GM23338 (cell line): Measurements from ENCODE around the gene TRPC5OS. TPM values are rescaled to one million over a fixed set of nuclear protein-coding genes. Genes with fewer than 3 reads are reported as not detected.

Source experiments
- ATAC-seq: fragments of 200-7000 bp; cut with Tn5 transposase; 3 replicates; pipeline ENCODE4 v1.9.1; 2020
- DNase-seq: peaks from one replicate; pipeline ENCODE4 v3.0.0-alpha.2; 2015; ENCODE audit warnings: low spot score
- H2AFZ ChIP-seq: fragments of 200-600 bp; sonication (generic); 2 replicates; pipeline ENCODE4 v1.8.0; 2016; ENCODE audit warnings: antibody characterized with exemption, mild to moderate bottlenecking, moderate library complexity
- H3F3A ChIP-seq: fragments of 200-600 bp; sonication (generic); replicated peaks from 2 replicates; pipeline ENCODE4 v1.8.0; 2017; ENCODE audit warnings: antibody characterized with exemption, mixed run types, low read depth
- H3K27ac ChIP-seq: fragments of 200-600 bp; sonication (generic); 2 replicates; pipeline ENCODE4 v1.6.1; 2016; ENCODE audit warnings: low read depth
- H3K27me3 ChIP-seq: fragments of 200-600 bp; sonication (generic); 2 replicates; pipeline ENCODE4 v1.8.0; 2016; ENCODE audit warnings: mild to moderate bottlenecking, mixed run types, moderate library complexity; ENCODE audit not compliant: insufficient read depth
- H3K36me3 ChIP-seq: fragments of 200-600 bp; sonication (generic); 2 replicates; pipeline ENCODE4 v1.8.0; 2016; ENCODE audit warnings: mild to moderate bottlenecking; ENCODE audit not compliant: insufficient read depth
- H3K4me1 ChIP-seq: fragments of 200-600 bp; sonication (generic); 2 replicates; pipeline ENCODE4 v1.8.0; 2016; ENCODE audit warnings: mild to moderate bottlenecking, moderate library complexity; ENCODE audit not compliant: insufficient read depth
- H3K4me2 ChIP-seq: fragments of 200-600 bp; sonication (generic); 2 replicates; pipeline ENCODE4 v1.7.1; 2017; ENCODE audit warnings: mixed run types
- H3K4me3 ChIP-seq: fragments of 200-600 bp; sonication (generic); 2 replicates; pipeline ENCODE4 v1.6.1; 2016; ENCODE audit warnings: mixed run types
- H3K79me2 ChIP-seq: fragments of 200-600 bp; sonication (generic); replicated peaks from 2 replicates; pipeline ENCODE4 v1.8.0; 2017; ENCODE audit warnings: mild to moderate bottlenecking; ENCODE audit not compliant: insufficient read depth
- H3K9me2 ChIP-seq: fragments of 200-600 bp; sonication (generic); 2 replicates; pipeline ENCODE4 v1.8.0; 2017; ENCODE audit not compliant: insufficient read depth
- H4K20me1 ChIP-seq: fragments of 200-600 bp; sonication (generic); replicated peaks from 2 replicates; pipeline ENCODE4 v1.8.0; 2017; ENCODE audit warnings: mild to moderate bottlenecking; ENCODE audit not compliant: insufficient read depth
- H3K27ac Mint-ChIP-seq: 2 replicates; pipeline ENCODE4 v1.8.0; 2020; ENCODE audit warnings: inconsistent platforms, mild to moderate bottlenecking, moderate library complexity, mixed read lengths
- H3K27me3 Mint-ChIP-seq: 3 replicates; pipeline ENCODE4 v1.8.0; 2022; ENCODE audit warnings: low read depth, mild to moderate bottlenecking, moderate library complexity, mixed read lengths, inconsistent platforms; ENCODE audit not compliant: insufficient read depth, poor library complexity
- H3K36me3 Mint-ChIP-seq: 3 replicates; pipeline ENCODE4 v1.8.0; 2021; ENCODE audit warnings: low read depth, mild to moderate bottlenecking, inconsistent platforms, moderate library complexity, mixed read lengths
- H3K4me1 Mint-ChIP-seq: 3 replicates; pipeline ENCODE4 v1.8.0; 2020; ENCODE audit warnings: mild to moderate bottlenecking, inconsistent platforms, mixed read lengths
- H3K4me3 Mint-ChIP-seq: 3 replicates; pipeline ENCODE4 v1.8.0; 2021; ENCODE audit warnings: moderate library complexity, mild to moderate bottlenecking, inconsistent platforms, mixed read lengths
- H3K9me3 Mint-ChIP-seq: 3 replicates; pipeline ENCODE4 v1.8.0; 2020; ENCODE audit warnings: moderate library complexity, mild to moderate bottlenecking, inconsistent platforms, mixed read lengths
- CREB1 ChIP-seq: fragments of 250-450 bp; sonication (Bioruptor Pico); IDR thresholded peaks from 2 replicates; pipeline ENCODE4 v1.5.0; 2020; ENCODE audit warnings: low read depth, mild to moderate bottlenecking, moderate library complexity
- CTCF ChIP-seq, 2 experiments: fragments of 200-600 bp in 1 of 2; sonication (generic) in 1 of 2; conservative IDR thresholded peaks; 2 replicates each; pipeline versions ENCODE4 v1.5.1 to v1.6.1; 2016 to 2017; ENCODE audit warnings: antibody characterized with exemption in 2 of 2, low read depth in 2 of 2, mild to moderate bottlenecking in 2 of 2, moderate library complexity in 1 of 2
- ETS1 ChIP-seq: IDR thresholded peaks from 2 replicates; pipeline ENCODE4 v1.6.1; 2016; ENCODE audit warnings: antibody characterized with exemption
- EZH2 ChIP-seq: fragments of 200-600 bp; sonication (generic); IDR thresholded peaks from one replicate; pipeline ENCODE4 v1.8.0; 2017; ENCODE audit warnings: antibody characterized with exemption, mild to moderate bottlenecking, low read depth; ENCODE audit not compliant: unreplicated experiment
- EZH2phosphoT487 ChIP-seq: fragments of 200-600 bp; sonication (generic); IDR thresholded peaks from one replicate; pipeline ENCODE4 v1.8.1; 2018; ENCODE audit warnings: antibody characterized with exemption; ENCODE audit not compliant: unreplicated experiment
- JUNB ChIP-seq: IDR thresholded peaks from one replicate; pipeline ENCODE4 v1.6.1; 2016; ENCODE audit warnings: antibody characterized with exemption; ENCODE audit not compliant: unreplicated experiment
- NANOG ChIP-seq: IDR thresholded peaks from 2 replicates; pipeline ENCODE4 v1.6.1; 2016; ENCODE audit warnings: antibody characterized with exemption, borderline replicate concordance
- POLR2AphosphoS5 ChIP-seq: IDR thresholded peaks from 2 replicates; pipeline ENCODE4 v1.6.1; 2016; ENCODE audit warnings: antibody characterized with exemption, low read depth
- REST ChIP-seq: IDR thresholded peaks from one replicate; pipeline ENCODE4 v1.6.1; 2018; ENCODE audit warnings: antibody characterized with exemption; ENCODE audit not compliant: unreplicated experiment
- STAT1 ChIP-seq: IDR thresholded peaks from one replicate; pipeline ENCODE4 v1.6.1; 2016; ENCODE audit warnings: antibody characterized with exemption; ENCODE audit not compliant: unreplicated experiment
- ZNF114 ChIP-seq: fragments of 250-450 bp; sonication (Bioruptor Pico); IDR thresholded peaks from 2 replicates; pipeline ENCODE4 v1.5.0; 2020; ENCODE audit warnings: mild to moderate bottlenecking, moderate library complexity
- ZNF331 ChIP-seq: fragments of 250-450 bp; sonication (Bioruptor Pico); IDR thresholded peaks from 2 replicates; pipeline ENCODE4 v1.5.0; 2020; ENCODE audit warnings: low read depth, mild to moderate bottlenecking, moderate library complexity
- polyA plus RNA-seq: library from polyadenylated mRNA; unstranded; fragments of >200 nt; fragmentation: Nextera tagmentation; extraction: Ambion mirVana; gene quantifications from 2 replicates; pipeline ENCODE4 v1.2.1, GENCODE V29; 2016
- total RNA-seq: library from RNA; depleted of rRNA; stranded (reverse); fragments of >200 nt; shearing (Covaris generic); gene quantifications from 2 replicates; pipeline ENCODE4 v1.2.3, GENCODE V29; 2014
- TF ChIP-seq, protein P1 (sequence below): fragments of 250-450 bp; sonication (Bioruptor Pico); IDR thresholded peaks from 2 replicates; pipeline ENCODE4 v1.5.0; 2020; ENCODE audit warnings: mild to moderate bottlenecking, moderate library complexity

Gene TRPC5OS
- total and polyA plus RNA-seq, 2 experiments from 2014 or later = not detected

- Mint-ChIP-seq H3K27ac (no peak overlapping the region), H3K27me3 (no peaks in the 10 kb centered on the region), H3K4me3 (no peak overlapping the region), H3K9me3 (no peaks in the 10 kb centered on the region), H3K36me3 (no peaks in the 10 kb centered on the region), H3K4me1 (peaks cover 8% of the 10 kb centered on the region; the same call in 2 of the 3 replicates)
- Histone ChIP-seq H3K79me2 (no peaks in the 10 kb centered on the region), H3K4me2 (no peak overlapping the region), H2AFZ (no peak overlapping the region), H3F3A (no peaks in the 10 kb centered on the region), H3K27me3 (no peaks in the 10 kb centered on the region), H3K36me3 (no peaks in the 10 kb centered on the region), H3K4me1 (no peaks in the 10 kb centered on the region), H3K4me3 (no peak overlapping the region), H3K9me2 (no peaks in the 10 kb centered on the region), H3K27ac (no peak overlapping the region), H4K20me1 (no peaks in the 10 kb centered on the region)
- DNase-seq = no peak
- TF ChIP-seq REST = no peak
- no peak for TF ChIP-seq POLR2AphosphoS5
- no peak for TF ChIP-seq CTCF (conservative IDR thresholded peaks at IDR 0.05; ENCODE audit: low read depth in 2 of 2)
- TF ChIP-seq ZNF114 = no peak
- no peak for TF ChIP-seq ZNF331 (CRISPR knock-in tag)
- no peak for TF ChIP-seq STAT1
- no peak for TF ChIP-seq NANOG
- no peak for TF ChIP-seq CREB1
- TF ChIP-seq, protein P1, sequence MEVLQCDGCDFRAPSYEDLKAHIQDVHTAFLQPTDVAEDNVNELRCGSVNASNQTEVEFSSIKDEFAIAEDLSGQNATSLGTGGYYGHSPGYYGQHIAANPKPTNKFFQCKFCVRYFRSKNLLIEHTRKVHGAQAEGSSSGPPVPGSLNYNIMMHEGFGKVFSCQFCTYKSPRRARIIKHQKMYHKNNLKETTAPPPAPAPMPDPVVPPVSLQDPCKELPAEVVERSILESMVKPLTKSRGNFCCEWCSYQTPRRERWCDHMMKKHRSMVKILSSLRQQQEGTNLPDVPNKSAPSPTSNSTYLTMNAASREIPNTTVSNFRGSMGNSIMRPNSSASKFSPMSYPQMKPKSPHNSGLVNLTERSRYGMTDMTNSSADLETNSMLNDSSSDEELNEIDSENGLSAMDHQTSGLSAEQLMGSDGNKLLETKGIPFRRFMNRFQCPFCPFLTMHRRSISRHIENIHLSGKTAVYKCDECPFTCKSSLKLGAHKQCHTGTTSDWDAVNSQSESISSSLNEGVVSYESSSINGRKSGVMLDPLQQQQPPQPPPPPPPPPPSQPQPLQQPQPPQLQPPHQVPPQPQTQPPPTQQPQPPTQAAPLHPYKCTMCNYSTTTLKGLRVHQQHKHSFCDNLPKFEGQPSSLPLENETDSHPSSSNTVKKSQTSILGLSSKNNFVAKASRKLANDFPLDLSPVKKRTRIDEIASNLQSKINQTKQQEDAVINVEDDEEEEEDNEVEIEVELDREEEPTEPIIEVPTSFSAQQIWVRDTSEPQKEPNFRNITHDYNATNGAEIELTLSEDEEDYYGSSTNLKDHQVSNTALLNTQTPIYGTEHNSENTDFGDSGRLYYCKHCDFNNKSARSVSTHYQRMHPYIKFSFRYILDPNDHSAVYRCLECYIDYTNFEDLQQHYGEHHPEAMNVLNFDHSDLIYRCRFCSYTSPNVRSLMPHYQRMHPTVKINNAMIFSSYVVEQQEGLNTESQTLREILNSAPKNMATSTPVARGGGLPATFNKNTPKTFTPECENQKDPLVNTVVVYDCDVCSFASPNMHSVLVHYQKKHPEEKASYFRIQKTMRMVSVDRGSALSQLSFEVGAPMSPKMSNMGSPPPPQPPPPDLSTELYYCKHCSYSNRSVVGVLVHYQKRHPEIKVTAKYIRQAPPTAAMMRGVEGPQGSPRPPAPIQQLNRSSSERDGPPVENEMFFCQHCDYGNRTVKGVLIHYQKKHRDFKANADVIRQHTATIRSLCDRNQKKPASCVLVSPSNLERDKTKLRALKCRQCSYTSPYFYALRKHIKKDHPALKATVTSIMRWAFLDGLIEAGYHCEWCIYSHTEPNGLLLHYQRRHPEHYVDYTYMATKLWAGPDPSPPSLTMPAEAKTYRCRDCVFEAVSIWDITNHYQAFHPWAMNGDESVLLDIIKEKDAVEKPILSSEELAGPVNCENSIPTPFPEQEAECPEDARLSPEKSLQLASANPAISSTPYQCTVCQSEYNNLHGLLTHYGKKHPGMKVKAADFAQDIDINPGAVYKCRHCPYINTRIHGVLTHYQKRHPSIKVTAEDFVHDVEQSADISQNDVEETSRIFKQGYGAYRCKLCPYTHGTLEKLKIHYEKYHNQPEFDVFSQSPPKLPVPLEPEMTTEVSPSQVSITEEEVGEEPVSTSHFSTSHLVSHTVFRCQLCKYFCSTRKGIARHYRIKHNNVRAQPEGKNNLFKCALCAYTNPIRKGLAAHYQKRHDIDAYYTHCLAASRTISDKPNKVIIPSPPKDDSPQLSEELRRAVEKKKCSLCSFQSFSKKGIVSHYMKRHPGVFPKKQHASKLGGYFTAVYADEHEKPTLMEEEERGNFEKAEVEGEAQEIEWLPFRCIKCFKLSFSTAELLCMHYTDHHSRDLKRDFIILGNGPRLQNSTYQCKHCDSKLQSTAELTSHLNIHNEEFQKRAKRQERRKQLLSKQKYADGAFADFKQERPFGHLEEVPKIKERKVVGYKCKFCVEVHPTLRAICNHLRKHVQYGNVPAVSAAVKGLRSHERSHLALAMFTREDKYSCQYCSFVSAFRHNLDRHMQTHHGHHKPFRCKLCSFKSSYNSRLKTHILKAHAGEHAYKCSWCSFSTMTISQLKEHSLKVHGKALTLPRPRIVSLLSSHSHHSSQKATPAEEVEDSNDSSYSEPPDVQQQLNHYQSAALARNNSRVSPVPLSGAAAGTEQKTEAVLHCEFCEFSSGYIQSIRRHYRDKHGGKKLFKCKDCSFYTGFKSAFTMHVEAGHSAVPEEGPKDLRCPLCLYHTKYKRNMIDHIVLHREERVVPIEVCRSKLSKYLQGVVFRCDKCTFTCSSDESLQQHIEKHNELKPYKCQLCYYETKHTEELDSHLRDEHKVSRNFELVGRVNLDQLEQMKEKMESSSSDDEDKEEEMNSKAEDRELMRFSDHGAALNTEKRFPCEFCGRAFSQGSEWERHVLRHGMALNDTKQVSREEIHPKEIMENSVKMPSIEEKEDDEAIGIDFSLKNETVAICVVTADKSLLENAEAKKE (CRISPR knock-in tag) = no peak
- TF ChIP-seq ETS1 = no peak
- TF ChIP-seq EZH2phosphoT487 = no peak
- no peak for TF ChIP-seq JUNB
- TF ChIP-seq EZH2 = no peak
- peak; percentile 58 for ATAC-seq
These were observed 52.5 kb downstream of the TRPC5OS start for GRCh38 chrX:111928456-111928855.
